Activated naive CD4-positive, alpha-beta T cell treated with anti-CD3 and anti-CD28 coated beads, Interleukin-2, amount 50 U/mL, for 16 hours (primary cell): ENCODE data around the gene SIRT7.

Experiments used
- DNase-seq: peaks from one replicate; pipeline ENCODE4 v3.0.0-alpha.2; 2020

SIRT7 gene

GRCh38 chr17:81903896-81904599 lies 13.9 kb downstream of the SIRT7 start:
- no peak for DNase-seq

DNA sequence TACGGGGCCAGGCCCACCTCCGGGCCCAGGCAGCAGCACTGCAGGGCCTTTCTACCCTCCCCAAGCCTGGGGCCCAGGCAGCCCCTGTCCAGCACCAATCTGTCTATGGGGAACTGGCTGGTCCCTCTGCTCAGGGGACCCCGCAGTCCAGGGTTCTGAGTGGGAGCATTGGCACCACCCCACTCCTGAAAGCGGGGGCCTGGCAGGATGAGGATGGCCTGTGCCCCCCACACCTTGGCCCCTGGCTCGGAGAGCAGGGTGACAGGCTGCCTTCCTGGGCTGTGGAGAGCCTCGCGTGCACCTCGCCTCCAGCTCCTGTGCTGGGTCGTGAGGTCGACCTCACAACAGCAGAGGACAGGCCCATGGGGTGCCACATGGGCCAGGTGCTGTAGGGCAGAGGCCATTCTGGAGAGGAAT lies 14.6 kb downstream of the SIRT7 start:
- DNase-seq, result no peak

DNA sequence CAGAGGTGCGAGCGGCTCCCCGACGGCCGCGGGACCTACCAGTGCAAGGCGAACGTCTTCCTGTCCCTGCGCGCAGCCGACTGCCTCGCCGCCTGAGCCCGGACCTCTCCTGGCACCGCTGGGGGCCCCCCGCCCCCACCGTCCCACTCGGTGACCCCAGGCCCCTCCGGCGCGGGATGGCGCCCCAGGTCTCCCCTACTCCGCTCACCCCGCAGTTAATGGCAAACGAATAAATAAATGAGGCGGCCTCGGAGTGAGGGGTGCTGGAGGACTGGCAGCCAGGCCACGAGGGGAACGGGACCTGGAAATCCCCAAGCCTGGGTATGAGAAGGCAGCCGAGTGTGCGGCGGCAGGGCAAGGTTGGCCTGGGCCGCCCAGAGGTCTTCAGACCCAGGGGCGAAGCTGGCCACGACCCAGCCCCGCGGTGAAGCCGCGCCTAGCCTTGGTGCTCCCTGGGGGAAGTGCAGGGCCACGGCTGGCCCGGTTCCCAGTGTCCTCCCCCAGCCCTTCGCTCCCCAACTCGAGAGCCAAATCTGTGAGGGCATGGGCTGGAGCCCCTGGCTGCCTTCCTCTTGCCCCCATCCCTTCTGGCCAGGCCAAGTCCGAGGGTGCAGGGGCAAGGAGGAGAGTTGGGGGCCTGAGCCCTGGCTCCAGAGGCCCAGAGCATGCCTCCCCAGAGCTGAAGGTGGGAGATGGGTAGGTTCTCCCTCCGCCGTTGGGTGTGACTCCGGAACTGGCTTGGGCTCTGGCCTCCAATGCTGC lies 15.1 kb downstream of the SIRT7 start:
- DNase-seq, result no peak

GRCh38 chr17:81902023-81902652 lies 15.8 kb downstream of the SIRT7 start, which contains the start of gene NPB:
Gene NPB, plus strand, starts transcription at chr17:81902238. Its CDS starts 40 bp downstream, at chr17:81902278.
- no peak for DNase-seq

DNA sequence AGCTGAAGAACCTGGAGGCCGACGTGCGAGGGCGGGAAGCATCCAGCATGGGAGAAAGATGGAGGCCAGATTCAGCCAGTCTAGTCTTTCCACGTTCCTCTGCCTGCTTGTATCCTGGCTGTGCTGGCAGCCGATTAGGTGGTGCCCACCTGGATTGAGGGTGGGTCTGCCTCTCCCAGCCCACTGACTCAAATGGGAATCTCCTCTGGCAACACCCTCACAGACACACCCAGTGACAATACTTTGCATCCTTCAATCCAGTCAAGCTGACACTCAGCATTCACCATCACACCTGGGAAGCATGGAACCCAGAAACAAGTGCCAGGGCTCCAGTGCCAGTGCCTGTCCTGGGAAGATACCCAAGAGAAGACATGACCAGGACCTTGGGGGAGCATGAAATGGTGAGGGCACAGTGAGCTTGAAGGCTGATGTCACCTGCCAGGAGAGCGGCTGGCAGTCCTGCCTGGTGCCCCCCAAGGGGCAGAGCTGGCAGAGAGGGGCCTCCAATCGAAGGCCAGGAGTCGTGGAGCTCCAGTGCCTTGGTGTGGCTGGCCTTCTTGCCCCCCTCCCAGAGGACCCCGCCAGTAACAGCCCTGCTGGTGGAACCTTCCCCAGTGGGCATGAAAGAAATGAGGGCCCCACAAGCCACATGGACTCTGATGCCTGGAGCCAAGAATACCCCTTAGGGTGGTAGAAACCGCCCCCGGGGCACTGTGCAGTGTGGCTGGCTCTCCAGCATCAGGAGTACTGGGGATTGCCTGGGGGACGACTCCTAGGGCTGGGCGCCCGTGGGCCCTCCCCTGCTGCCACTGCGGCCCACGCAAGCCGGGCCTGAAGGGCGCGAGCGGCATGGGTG lies 16.6 kb downstream of the SIRT7 start:
- no peak for DNase-seq

GRCh38 chr17:81900181-81900820 lies 17.7 kb downstream of the SIRT7 start:
- DNase-seq, result no peak

DNA sequence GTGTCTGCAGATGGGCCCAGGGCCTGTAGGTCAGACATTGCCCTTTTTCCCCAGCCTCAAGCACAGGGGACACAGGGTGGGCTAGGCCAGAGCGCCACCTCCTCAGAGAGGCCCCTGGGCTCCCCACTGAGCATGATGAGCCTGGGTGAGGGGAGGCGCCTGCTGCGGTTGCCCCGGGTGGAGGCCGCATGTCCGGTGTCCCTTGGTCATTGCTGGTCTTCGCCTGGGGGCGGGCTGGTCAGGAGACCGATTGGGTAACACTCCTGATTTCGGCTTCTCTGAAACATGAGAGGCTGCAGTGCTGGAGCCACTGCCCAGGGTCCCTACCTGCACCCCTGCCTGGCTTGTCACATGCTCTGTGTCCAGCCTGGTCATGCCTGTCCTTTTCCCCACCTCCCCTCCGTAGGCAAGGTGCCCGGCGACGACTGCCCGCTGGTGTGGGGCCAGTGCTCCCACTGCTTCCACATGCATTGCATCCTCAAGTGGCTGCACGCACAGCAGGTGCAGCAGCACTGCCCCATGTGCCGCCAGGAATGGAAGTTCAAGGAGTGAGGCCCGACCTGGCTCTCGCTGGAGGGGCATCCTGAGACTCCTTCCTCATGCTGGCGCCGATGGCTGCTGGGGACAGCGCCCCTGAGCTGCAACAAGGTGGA lies 18.3 kb downstream of the SIRT7 start:
- DNase-seq, result no peak

DNA sequence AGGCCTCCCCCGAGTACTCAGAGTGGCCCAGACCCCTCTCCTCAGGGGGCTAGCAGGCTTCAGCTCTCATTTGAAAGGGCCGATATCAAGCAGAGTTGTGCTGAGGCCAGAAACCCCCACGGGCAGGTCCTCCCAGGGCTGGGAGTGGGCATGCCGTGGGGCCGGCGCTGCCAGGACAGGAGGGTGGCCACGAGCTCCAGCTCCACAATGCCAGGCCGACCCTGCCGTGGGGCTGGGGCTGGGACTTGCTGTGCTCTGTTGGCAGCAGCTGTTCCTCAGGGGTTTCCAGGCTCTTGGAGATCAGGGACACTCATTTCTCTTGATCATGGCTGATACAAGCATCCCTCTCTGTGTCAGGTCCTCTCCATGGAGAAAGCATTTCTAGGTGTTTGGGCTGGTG lies 19.1 kb downstream of the SIRT7 start:
- DNase-seq, result no peak

- DNase-seq, result no peak
Observed at GRCh38 chr17:81898029-81898866, 19.7 kb downstream of the SIRT7 start.

- DNase-seq, result no peak
Observed at GRCh38 chr17:81895400-81895799, 22.6 kb downstream of the SIRT7 start.

- DNase-seq, result no peak
Observed at GRCh38 chr17:81891303-81891552, 26.7 kb downstream of the SIRT7 start.

GRCh38 chr17:81890447-81891302 lies 27.3 kb downstream of the SIRT7 start:
- DNase-seq, result no peak

DNA sequence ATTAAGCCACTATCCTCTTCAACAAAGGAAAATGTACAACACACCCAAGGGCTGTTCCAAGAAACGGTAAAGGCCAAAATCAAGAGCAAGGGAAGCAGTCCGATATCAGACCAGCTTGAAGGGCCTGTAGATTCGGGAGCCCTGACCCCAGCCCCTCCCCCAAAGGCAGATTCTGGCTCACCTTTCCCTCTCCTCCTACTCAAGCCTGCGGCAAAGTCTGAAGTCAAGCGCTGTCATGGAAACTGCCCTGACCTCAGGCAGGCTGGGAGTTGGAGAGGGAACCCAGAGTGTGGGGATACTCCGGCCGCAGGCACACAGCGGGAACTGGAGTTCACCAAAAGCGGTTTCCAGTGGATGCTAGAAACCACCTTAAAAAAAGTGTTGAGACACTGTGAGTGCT lies 28.4 kb downstream of the SIRT7 start:
- no peak for DNase-seq

DNA sequence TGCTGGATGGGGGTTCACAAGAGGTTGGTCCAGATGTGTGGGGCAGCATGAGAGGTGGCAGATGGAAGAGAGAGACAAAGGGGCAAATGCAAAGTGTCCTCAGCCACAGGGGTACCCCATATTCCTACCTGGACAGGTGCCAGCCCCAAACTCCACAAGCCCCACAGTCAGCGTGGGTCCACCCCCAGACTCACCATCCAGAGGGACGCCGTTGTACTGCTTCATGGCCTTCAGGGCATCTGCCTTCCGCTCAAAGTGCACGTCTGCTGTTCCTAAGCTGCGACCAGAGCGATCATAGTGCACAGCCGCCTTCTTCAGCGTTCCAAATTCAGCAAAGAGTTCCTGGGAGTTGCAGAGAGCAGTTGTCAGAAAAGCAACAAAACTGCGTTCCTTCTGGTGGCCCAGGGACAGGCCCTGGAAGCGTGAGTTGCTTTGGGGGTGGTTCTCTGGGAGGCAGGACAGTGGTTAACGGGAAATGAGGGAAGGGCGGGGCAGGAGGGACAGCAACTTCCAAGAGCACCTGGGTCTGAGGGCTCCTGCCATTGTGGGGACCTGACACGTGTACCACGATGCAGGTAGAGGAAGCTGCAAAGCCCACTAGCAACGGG lies 28.9 kb downstream of the SIRT7 start:
- DNase-seq, result no peak

DNA sequence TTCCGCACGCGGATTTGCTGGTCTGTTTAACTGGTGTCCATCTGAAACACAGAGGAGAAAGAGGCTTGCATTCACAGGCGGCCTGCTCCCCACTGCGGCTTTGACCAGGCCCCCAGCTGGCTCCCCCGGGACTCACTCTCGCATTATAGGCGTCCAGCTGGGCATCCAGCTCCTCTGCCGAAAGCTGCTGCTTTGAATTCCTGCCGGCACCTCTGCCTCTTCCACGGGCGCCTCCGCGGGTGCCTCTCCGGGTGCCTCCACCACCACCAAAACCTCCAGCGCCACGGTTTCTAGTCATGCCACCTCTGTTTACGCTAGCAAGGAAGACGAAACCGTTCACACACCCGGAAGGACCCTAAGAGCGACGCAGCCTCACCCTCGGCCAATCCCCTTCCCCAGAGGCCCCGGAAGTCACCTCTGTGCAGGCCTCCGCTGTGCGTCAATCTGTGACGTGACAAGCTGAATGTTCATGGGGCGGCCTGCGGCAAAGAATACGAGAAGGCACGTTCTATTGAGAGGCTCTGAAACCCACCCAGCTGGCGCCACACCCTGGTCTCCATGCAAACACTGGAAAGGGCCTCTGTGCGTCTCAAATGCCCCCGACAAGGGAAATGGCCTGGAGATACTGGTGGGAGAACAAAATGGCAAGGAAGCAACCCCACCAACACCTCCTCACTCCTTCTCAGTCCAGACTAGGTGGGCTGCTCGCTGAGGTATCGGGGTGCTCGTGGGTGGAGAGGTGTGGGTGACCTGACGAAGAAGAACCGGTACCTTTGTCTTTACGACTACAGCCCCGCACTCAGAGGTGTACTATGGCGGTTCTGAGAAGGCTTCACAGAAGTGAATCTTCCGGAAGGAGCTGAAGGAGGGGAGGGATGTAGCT lies 29.6 kb downstream of the SIRT7 start:
- no peak for DNase-seq

GRCh38 chr17:81885869-81886548 lies 32.0 kb downstream of the SIRT7 start:
- DNase-seq, result no peak

DNA sequence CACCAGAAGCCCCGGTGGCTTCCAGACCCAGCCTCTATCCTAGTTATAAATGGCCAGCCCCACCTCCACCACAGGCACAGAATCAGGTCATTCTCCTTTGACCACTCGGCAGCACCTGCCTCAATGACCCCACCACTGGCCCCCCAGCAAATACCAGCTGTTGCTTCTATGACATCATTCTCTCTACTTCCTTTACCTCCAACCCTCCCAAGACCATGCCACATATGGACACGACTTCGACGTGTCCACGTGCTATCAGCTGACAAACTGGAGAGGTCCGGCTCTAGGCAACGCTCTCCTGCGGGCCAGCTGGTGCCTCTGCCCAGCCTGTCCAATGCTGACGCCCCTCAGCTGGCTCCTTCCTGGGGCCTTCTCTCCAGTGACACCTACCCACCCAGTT lies 32.5 kb downstream of the SIRT7 start:
- DNase-seq, result no peak

DNA sequence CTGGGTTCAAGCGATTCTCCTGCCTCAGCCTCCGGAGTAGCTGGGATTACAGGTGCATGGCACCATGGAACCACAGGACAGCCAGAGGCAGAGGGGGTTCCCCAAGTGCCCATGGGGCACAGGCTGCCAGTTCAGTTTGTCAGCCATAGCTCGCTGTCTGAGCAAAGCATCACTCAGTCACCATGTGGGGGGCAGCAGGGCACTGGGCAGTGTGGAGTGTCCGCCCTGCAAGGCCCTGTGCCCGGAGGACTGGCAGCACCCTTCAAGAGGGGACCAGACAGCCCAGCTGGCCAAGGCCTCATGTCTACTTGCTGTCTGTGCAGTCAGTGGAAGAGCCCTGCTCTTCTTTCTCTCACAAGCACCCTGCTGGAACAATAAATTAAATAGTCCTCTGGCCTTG lies 33.0 kb downstream of the SIRT7 start:
- no peak for DNase-seq
